K562 (cell line): Measurements from ENCODE around the gene CDC20. TPM values are rescaled to one million over a fixed set of nuclear protein-coding genes. Genes with fewer than 3 reads are reported as not detected.

Experiments
- CAMTA2 ChIP-seq: fragments of 250-450 bp; sonication (Bioruptor Pico); conservative IDR thresholded peaks from 2 replicates; pipeline ENCODE4 v1.5.1; 2022
- CBX1 ChIP-seq: sonication (generic); IDR thresholded peaks from 2 replicates; pipeline ENCODE4 v1.6.1; 2016; ENCODE audit warnings: antibody characterized with exemption, low read depth, mild to moderate bottlenecking
- CREB3L1 ChIP-seq: fragments of 450-650 bp; IDR thresholded peaks from 2 replicates; pipeline ENCODE4 v1.6.1; 2014; ENCODE audit warnings: low read depth, mild to moderate bottlenecking, moderate library complexity, borderline replicate concordance
- CREBBP ChIP-seq: IDR thresholded peaks from one replicate; pipeline ENCODE4 v1.6.1; 2012; ENCODE audit warnings: low read depth, mild to moderate bottlenecking, control low read depth, inconsistent platforms, low read length
- DEAF1 ChIP-seq: fragments of 450-650 bp; formaldehyde crosslinking; IDR thresholded peaks from 2 replicates; pipeline ENCODE4 v1.4.0; 2020; ENCODE audit warnings: mild to moderate bottlenecking, moderate library complexity
- DIDO1 ChIP-seq: fragments of 450-650 bp; IDR thresholded peaks from 2 replicates; pipeline ENCODE4 v1.6.1; 2016; ENCODE audit warnings: low read depth, missing biosample characterization, missing genetic modification characterization
- ETV5 ChIP-seq: sonication (generic); formaldehyde crosslinking; IDR thresholded peaks from 2 replicates; pipeline ENCODE4 v1.4.0; 2020; ENCODE audit warnings: low read depth, mild to moderate bottlenecking, missing genetic modification reagents
- FOXK1 ChIP-seq: sonication (generic); formaldehyde crosslinking; IDR thresholded peaks from 2 replicates; pipeline ENCODE4 v1.8.0; 2022; ENCODE audit warnings: missing genetic modification reagents, mild to moderate bottlenecking, borderline replicate concordance
- GATAD2A ChIP-seq: fragments of 450-650 bp; IDR thresholded peaks from 2 replicates; pipeline ENCODE4 v1.6.1; 2017
- KAT8 ChIP-seq: fragments of 450-650 bp; IDR thresholded peaks from 2 replicates; pipeline ENCODE4 v1.6.1; 2016; ENCODE audit warnings: low read depth, mild to moderate bottlenecking
- KHSRP ChIP-seq: fragments of 450-650 bp; IDR thresholded peaks from 2 replicates; pipeline ENCODE4 v1.6.1; 2017
- LARP7 ChIP-seq: fragments of 450-650 bp; IDR thresholded peaks from 2 replicates; pipeline ENCODE4 v1.6.1; 2016
- LEF1 ChIP-seq: fragments of 450-650 bp; IDR thresholded peaks from 2 replicates; pipeline ENCODE4 v1.6.1; 2016; ENCODE audit warnings: mild to moderate bottlenecking
- MLX ChIP-seq, 2 experiments: fragments of 450-650 bp in 1 of 2; sonication (generic) in 1 of 2; formaldehyde crosslinking; conservative IDR thresholded peaks; 2 replicates each; pipeline versions ENCODE4 v1.4.0 to v1.8.1; 2020 to 2022; ENCODE audit warnings: mild to moderate bottlenecking in 1 of 2, missing genetic modification reagents in 1 of 2
- NR2C1 ChIP-seq, 2 experiments: fragments of 450-650 bp; IDR thresholded peaks; 2 replicates each; pipeline ENCODE4 v1.6.1; 2017; ENCODE audit warnings: mild to moderate bottlenecking in 2 of 2, antibody characterized with exemption in 1 of 2, inconsistent platforms in 1 of 2, missing compliant biosample characterization in 1 of 2, missing genetic modification characterization in 1 of 2
- POLR2AphosphoS5 ChIP-seq: IDR thresholded peaks from 2 replicates; pipeline ENCODE4 v1.6.1; 2011; ENCODE audit warnings: mild to moderate bottlenecking, low read depth, low read length, moderate library complexity; ENCODE audit not compliant: control insufficient read depth, insufficient read depth
- RFX7 ChIP-seq: fragments of 250-450 bp; sonication (Bioruptor Pico); IDR thresholded peaks from 2 replicates; pipeline ENCODE4 v1.5.1; 2021; ENCODE audit warnings: mild to moderate bottlenecking
- SAP30 ChIP-seq: fragments of 200-600 bp; sonication (generic); IDR thresholded peaks from 2 replicates; pipeline ENCODE4 v1.6.1; 2012; ENCODE audit warnings: borderline replicate concordance, low read depth, mild to moderate bottlenecking, moderate library complexity, low read length, control low read depth, inconsistent platforms; ENCODE audit not compliant: insufficient read depth, poor library complexity, severe bottlenecking
- SIRT6 ChIP-seq: IDR thresholded peaks from one replicate; pipeline ENCODE4 v1.6.1; 2012; ENCODE audit warnings: low read depth, mild to moderate bottlenecking, control low read depth, inconsistent platforms, low read length, moderate library complexity
- SP1 ChIP-seq: sonication (generic); formaldehyde crosslinking; IDR thresholded peaks from 2 replicates; pipeline ENCODE4 v1.8.1; 2022; ENCODE audit warnings: mild to moderate bottlenecking, missing genetic modification reagents
- SRSF7 ChIP-seq: fragments of 200-400 bp; formaldehyde crosslinking; optimal IDR thresholded peaks from 2 replicates; pipeline ENCODE3; 2017; ENCODE audit warnings: mild to moderate bottlenecking, low read depth, low read length
- TBL1XR1 ChIP-seq, 2 experiments: IDR thresholded peaks; 2 replicates each; pipeline ENCODE4 v1.6.1; 2012; ENCODE audit warnings: improper control_type of control experiment in 2 of 2, low read length in 2 of 2, mild to moderate bottlenecking in 1 of 2
- ZEB2 ChIP-seq: fragments of 450-650 bp; IDR thresholded peaks from 2 replicates; pipeline ENCODE4 v1.6.1; 2016
- ZFPM2 ChIP-seq: fragments of 250-450 bp; sonication (Bioruptor Pico); IDR thresholded peaks from 2 replicates; pipeline ENCODE4 v1.5.1; 2022; ENCODE audit warnings: mild to moderate bottlenecking
- ZNF134 ChIP-seq: fragments of 250-450 bp; sonication (Bioruptor Pico); conservative IDR thresholded peaks from 2 replicates; pipeline ENCODE4 v1.4.0; 2020
- ZNF780A ChIP-seq: fragments of 250-450 bp; sonication (Bioruptor Pico); IDR thresholded peaks from 2 replicates; pipeline ENCODE4 v1.5.0; 2021; ENCODE audit warnings: mild to moderate bottlenecking
- ZSCAN29 ChIP-seq: fragments of 450-650 bp; IDR thresholded peaks from 2 replicates; pipeline ENCODE4 v1.6.1; 2017
- polyA plus RNA-seq, 8 experiments: library from polyadenylated mRNA; depleted of rRNA in 4 of 8; stranded (reverse) in 5 of 8; unstranded in 3 of 8; fragments of >200 nt; fragmentation: Nextera tagmentation in 2 of 8; fragmentation: Illumina TruSeq in 1 of 8; extraction: Ambion mirVana in 2 of 8; extraction: Trizol in 1 of 8; gene quantifications; 2 replicates each; pipeline versions ENCODE4 v1.2.1 to v1.2.3, GENCODE V29; 2011 to 2014; ENCODE audit warnings: inconsistent platforms in 1 of 8, missing spikeins in 1 of 8
- total RNA-seq, 7 experiments: library from RNA; depleted of rRNA in 6 of 7; stranded (reverse); fragments of >200 nt in 6 of 7; fragmentation: Illumina TruSeq in 2 of 7; extraction: Trizol in 2 of 7; gene quantifications; 2 replicates each; pipeline versions ENCODE4 v1.2.1 to v1.2.3, GENCODE V29; 2011 to 2021; ENCODE audit warnings: low replicate concordance in 1 of 7

Gene CDC20
- total and polyA plus RNA-seq, 9 of the 15 experiments (the other 6 are each of a cell fraction or from before 2014, with no cell fraction given) = 45.2 to 224 (median 121) TPM

GRCh38 chr1:43358746-43359693 lies at the start of gene CDC20 (continued):
- no peak for TF ChIP-seq DEAF1 (CRISPR knock-in tag)
- TF ChIP-seq SRSF7 = no peak
- TF ChIP-seq MLX (CRISPR knock-in tag; conservative IDR thresholded peaks at IDR 0.05) = no peak
- no peak for TF ChIP-seq SIRT6
- TF ChIP-seq KAT8 = no peak
- no peak for TF ChIP-seq ZEB2
- peak; percentile 53; the same call in 1 of the 2 replicates for TF ChIP-seq CREB3L1
- no peak for TF ChIP-seq RFX7
- no peak for TF ChIP-seq LEF1
- TF ChIP-seq KHSRP = no peak
- TF ChIP-seq CBX1 = no peak
- TF ChIP-seq DIDO1 = 0 out of 2 replicates have a peak, but pooled peaks have one; percentile 43
- peak; percentile 61; the same call in 1 of the 2 replicates for TF ChIP-seq POLR2AphosphoS5
- TF ChIP-seq ZNF780A = no peak
- no peak for TF ChIP-seq ZNF134 (CRISPR knock-in tag)
- peak; percentile 98 for TF ChIP-seq SAP30
- TF ChIP-seq CREBBP = no peak
- no peak for TF ChIP-seq GATAD2A
- no peak; the same call in 1 of the 2 replicates for TF ChIP-seq ETV5 (CRISPR knock-in tag)
- TF ChIP-seq ZSCAN29 = no peak
- no peak for TF ChIP-seq CAMTA2 (CRISPR knock-in tag)
- peak; percentile 67 for TF ChIP-seq SP1 (CRISPR knock-in tag)
- no peak for TF ChIP-seq FOXK1
- TF ChIP-seq LARP7 = no peak; the same call in 1 of the 2 replicates
- no peak for TF ChIP-seq NR2C1 (IDR thresholded peaks at IDR 0.05)
- TF ChIP-seq NR2C1 (tag; IDR thresholded peaks at IDR 0.05) = no peak
- no peak for TF ChIP-seq TBL1XR1 (IDR thresholded peaks at IDR 0.05; ENCODE audit: low read length in 2 of 2)
- no peak; the same call in 1 of the 2 replicates for TF ChIP-seq ZFPM2 (CRISPR knock-in tag)
